ENCODE results near the gene WDR43. TPM values are rescaled to one million over a fixed set of nuclear protein-coding genes. Genes with fewer than 3 reads are reported as not detected.

WDR43 gene
- polyA plus RNA-seq: 20.2 and 25.7 TPM in 2 replicates

GRCh38 chr2:28894470-28895188 lies at the start of gene WDR43:
WDR43 (plus strand) TSS chr2:28894667; CDS start chr2:28894699, 32 bp downstream.

GRCh38 chr2:28870146-28870891 lies 24.1 kb upstream of the WDR43 start, which contains the start of gene TRMT61B:
TRMT61B (minus strand) TSS chr2:28870309; CDS start chr2:28870277, 32 bp downstream.

GRCh38 chr2:28981016-28981441 lies 86.6 kb downstream of the WDR43 start, which contains the start of gene TOGARAM2:
TOGARAM2 (plus strand) TSS chr2:28981298; CDS start chr2:28994835, 13,537 bp downstream.

Other genes with a start within 250 kb of the WDR43 start
- gene PPP1CB, start 142.8 kb upstream of the WDR43 start, polyA plus RNA-seq: 325 and 435 TPM in 2 replicates
- 2.3 and 3.0 TPM in 2 replicates for gene SPDYA, start 83.8 kb upstream of the WDR43 start, polyA plus RNA-seq
- 24.3 and 33.8 TPM in 2 replicates for gene TRMT61B, start 24.4 kb upstream of the WDR43 start, polyA plus RNA-seq
- 2.6 and 2.9 TPM in 2 replicates for gene TOGARAM2, start 86.6 kb downstream of the WDR43 start, polyA plus RNA-seq
- gene PCARE, start 179.9 kb downstream of the WDR43 start, polyA plus RNA-seq: 0.22 TPM in 1 of 2 replicates, not detected in the other
- gene CLIP4, start 220.7 kb downstream of the WDR43 start, polyA plus RNA-seq: 30.5 and 34.1 TPM in 2 replicates

All from Purkinje cell (primary cell).